Loucy (cell line): ENCODE measurements around the gene RARRES1.

Experiments used
- H2AFZ ChIP-seq: fragments of 200-600 bp; sonication (generic); 2 replicates; pipeline ENCODE4 v1.6.0; 2016; ENCODE audit warnings: antibody characterized with exemption, mild to moderate bottlenecking, low read length, moderate library complexity
- H3F3A ChIP-seq: fragments of 200-600 bp; 2 replicates; pipeline ENCODE4 v1.6.0; 2016; ENCODE audit warnings: antibody characterized with exemption, low read depth, mild to moderate bottlenecking
- H3K27me3 ChIP-seq: fragments of 200-600 bp; sonication (generic); 2 replicates; pipeline ENCODE4 v1.6.1; 2014; ENCODE audit warnings: low read length, mild to moderate bottlenecking; ENCODE audit not compliant: insufficient read depth, poor library complexity, severe bottlenecking
- H3K36me3 ChIP-seq: fragments of 200-600 bp; sonication (generic); 2 replicates; pipeline ENCODE4 v1.6.1; 2016; ENCODE audit warnings: low read length; ENCODE audit not compliant: insufficient read depth
- H3K4me1 ChIP-seq: fragments of 200-600 bp; sonication (generic); 2 replicates; pipeline ENCODE4 v1.5.1; 2014; ENCODE audit warnings: low read length, mild to moderate bottlenecking; ENCODE audit not compliant: insufficient read depth, poor library complexity, severe bottlenecking
- H3K4me2 ChIP-seq: fragments of 200-600 bp; sonication (generic); 2 replicates; pipeline ENCODE4 v1.6.0; 2014; ENCODE audit warnings: antibody characterized with exemption, low read length, low read depth, mild to moderate bottlenecking; ENCODE audit not compliant: poor library complexity, severe bottlenecking
- H3K4me3 ChIP-seq: fragments of 200-600 bp; sonication (generic); 2 replicates; pipeline ENCODE4 v1.5.1; 2014; ENCODE audit warnings: low read length, mild to moderate bottlenecking, mixed read lengths; ENCODE audit not compliant: poor library complexity, severe bottlenecking
- H3K79me2 ChIP-seq: fragments of 200-600 bp; sonication (generic); 2 replicates; pipeline ENCODE4 v1.6.1; 2014; ENCODE audit warnings: low read length; ENCODE audit not compliant: insufficient read depth
- H3K9ac ChIP-seq: fragments of 200-600 bp; sonication (generic); 2 replicates; pipeline ENCODE4 v1.6.0; 2014; ENCODE audit warnings: mild to moderate bottlenecking, low read depth, low read length, moderate library complexity; ENCODE audit not compliant: poor library complexity, severe bottlenecking
- H3K9me2 ChIP-seq: fragments of 200-600 bp; sonication (generic); replicated peaks from 2 replicates; pipeline ENCODE4 v1.6.1; 2016; ENCODE audit warnings: low read depth, low read length, mixed read lengths
- H3K9me3 ChIP-seq: fragments of 200-600 bp; sonication (generic); 2 replicates; pipeline ENCODE4 v1.6.1; 2014; ENCODE audit warnings: mild to moderate bottlenecking, antibody characterized with exemption, low read length, low read depth; ENCODE audit not compliant: insufficient read depth
- H4K20me1 ChIP-seq: fragments of 200-600 bp; sonication (generic); 2 replicates; pipeline ENCODE4 v1.6.0; 2014; ENCODE audit warnings: antibody characterized with exemption, low read length, mild to moderate bottlenecking; ENCODE audit not compliant: insufficient read depth, poor library complexity, severe bottlenecking
- CTCF ChIP-seq: fragments of 200-600 bp; sonication (generic); conservative IDR thresholded peaks from 2 replicates; pipeline ENCODE4 v1.5.1; 2014; ENCODE audit warnings: mild to moderate bottlenecking, antibody characterized with exemption, low read length
- EZH2phosphoT487 ChIP-seq: fragments of 200-600 bp; IDR thresholded peaks from 2 replicates; pipeline ENCODE4 v1.6.1; 2018; ENCODE audit warnings: antibody characterized with exemption, mild to moderate bottlenecking, moderate library complexity, borderline replicate concordance

RARRES1 gene

DNA sequence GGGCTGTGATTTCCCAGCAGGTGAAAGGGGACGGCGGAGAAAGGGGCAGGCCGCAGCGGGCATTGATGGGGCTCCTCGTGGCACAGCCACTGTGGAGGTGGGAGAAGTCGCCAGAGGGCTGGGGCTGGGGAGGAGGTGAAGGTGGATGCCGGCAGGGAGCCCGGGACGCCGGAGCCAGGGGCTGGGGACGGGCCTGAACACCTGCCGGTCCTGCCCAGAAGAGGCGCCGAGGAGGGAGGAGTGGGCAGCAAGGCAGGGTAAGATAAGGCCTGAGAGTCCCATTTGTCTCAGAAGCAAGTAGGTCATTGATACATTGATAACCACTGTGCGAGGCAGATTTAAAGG lies 571 bp upstream of the RARRES1 start:
- H3K9me2 ChIP-seq = no peaks in the 10 kb centered on the region
- H3K4me2 ChIP-seq = no peak overlapping the region
- no peaks in the 10 kb centered on the region for H3F3A ChIP-seq
- no peak overlapping the region for H3K9ac ChIP-seq
- no peaks in the 10 kb centered on the region for H3K36me3 ChIP-seq
- H3K27me3 ChIP-seq = no peaks in the 10 kb centered on the region
- no peaks in the 10 kb centered on the region for H3K4me1 ChIP-seq
- TF ChIP-seq EZH2phosphoT487 (no peak), CTCF (no peak)
- H3K79me2 ChIP-seq = no peaks in the 10 kb centered on the region
- no peaks in the 10 kb centered on the region for H4K20me1 ChIP-seq
- H3K4me3 ChIP-seq = no peak overlapping the region
- H2AFZ ChIP-seq = no peak overlapping the region
- no peaks in the 10 kb centered on the region for H3K9me3 ChIP-seq

DNA sequence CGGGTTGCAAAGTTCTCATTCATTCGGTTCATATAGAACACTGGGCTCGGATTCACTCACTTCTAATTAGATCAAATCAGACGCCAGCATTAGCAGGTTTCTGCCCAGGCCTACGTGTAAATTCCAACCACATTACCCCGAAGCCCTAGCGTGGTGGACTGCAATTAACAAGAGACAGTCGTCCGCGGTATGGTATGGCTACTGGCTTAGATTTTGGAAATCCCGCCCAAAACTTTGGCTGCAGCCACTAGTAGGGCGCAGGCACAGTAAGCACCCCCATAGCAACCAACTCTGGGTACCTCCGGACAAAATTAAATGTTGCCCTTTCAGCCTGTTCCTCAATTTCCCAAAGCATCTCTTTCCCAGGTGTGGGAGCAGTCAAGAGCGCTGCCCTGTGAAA lies 771 bp downstream of the RARRES1 start:
- Histone ChIP-seq H2AFZ (no peak overlapping the region), H3K9me3 (no peaks in the 10 kb centered on the region), H3K79me2 (no peaks in the 10 kb centered on the region), H3K4me3 (no peak overlapping the region), H3K27me3 (no peaks in the 10 kb centered on the region), H3K36me3 (no peaks in the 10 kb centered on the region), H3K4me1 (no peaks in the 10 kb centered on the region), H3K9me2 (no peaks in the 10 kb centered on the region), H4K20me1 (no peaks in the 10 kb centered on the region), H3K4me2 (no peak overlapping the region), H3K9ac (no peak overlapping the region), H3F3A (no peaks in the 10 kb centered on the region)
- TF ChIP-seq CTCF (no peak), EZH2phosphoT487 (no peak)

DNA sequence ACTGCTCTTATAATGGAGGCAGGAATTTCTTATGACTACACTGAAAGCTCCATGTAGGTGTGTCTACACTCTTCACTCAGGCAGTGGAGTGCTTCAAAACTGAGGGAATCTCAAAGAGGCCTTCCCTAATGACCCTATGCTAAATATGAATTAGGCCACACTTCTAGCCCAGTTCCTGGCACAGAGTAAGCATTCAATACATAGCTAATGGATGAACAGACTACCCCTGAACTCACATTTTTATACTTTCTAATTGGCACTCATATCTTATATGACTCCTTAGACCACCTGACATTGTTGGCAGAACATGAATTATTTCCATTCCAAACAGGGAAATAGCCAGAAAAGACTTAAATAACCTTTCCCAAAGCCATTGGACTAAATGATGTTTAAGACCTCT lies 3.4 kb downstream of the RARRES1 start:
- Histone ChIP-seq H3F3A (no peaks in the 10 kb centered on the region), H3K36me3 (no peaks in the 10 kb centered on the region)

More for the DNA sequence above, 3.4 kb downstream of the RARRES1 start:
- no peak overlapping the region for H3K9ac ChIP-seq
- H3K9me3 ChIP-seq = no peaks in the 10 kb centered on the region
- H3K9me2 ChIP-seq = no peaks in the 10 kb centered on the region
- no peak for TF ChIP-seq EZH2phosphoT487
- no peak for TF ChIP-seq CTCF
- H3K4me2 ChIP-seq = no peak overlapping the region
- H2AFZ ChIP-seq = no peak overlapping the region
- H3K4me3 ChIP-seq = no peak overlapping the region
- no peaks in the 10 kb centered on the region for H3K4me1 ChIP-seq
- no peaks in the 10 kb centered on the region for H3K79me2 ChIP-seq
- no peaks in the 10 kb centered on the region for H3K27me3 ChIP-seq
- no peaks in the 10 kb centered on the region for H4K20me1 ChIP-seq
